ENCODE results near the gene LRBA. TPM values are rescaled to one million over a fixed set of nuclear protein-coding genes. Genes with fewer than 3 reads are reported as not detected.

Gene LRBA
- total RNA-seq, 1 experiment from 2014 or later = 55.3 TPM

- Histone ChIP-seq H2AK5ac (ENCODE audit: insufficient read length, low read length) (no peak overlapping the region), H3K18ac (ENCODE audit: insufficient read length, low read depth, low read length) (no peak overlapping the region), H3K4ac (ENCODE audit: low read depth, low read length) (no peak overlapping the region), H2BK12ac (ENCODE audit: insufficient read length, low read depth, low read length) (no peak overlapping the region), H3K9me3 (ENCODE audit: control insufficient read depth, low read depth, low read length) (no peaks in the 10 kb centered on the region), H2AFZ (ENCODE audit: low read length) (no peak overlapping the region), H3K4me2 (ENCODE audit: insufficient read depth, insufficient read length, low read length) (no peak overlapping the region), H4K5ac (ENCODE audit: insufficient read length, low read depth, low read length) (no peak overlapping the region), H3T11ph (ENCODE audit: low read length) (no peak overlapping the region), H2BK5ac (ENCODE audit: insufficient read length, low read length) (no peak overlapping the region), H2BK120ac (ENCODE audit: low read depth, low read length, poor library complexity, severe bottlenecking) (no peak overlapping the region), H3K23ac (ENCODE audit: insufficient read length, low read depth, low read length) (no peak overlapping the region), H4K8ac (replicated peaks; ENCODE audit: insufficient read length, low read depth, low read length) (no peak overlapping the region), H3K79me1 (ENCODE audit: insufficient read depth, low read depth, low read length, poor library complexity, severe bottlenecking) (no peaks in the 10 kb centered on the region), H3K56ac (ENCODE audit: insufficient read length, low read depth, low read length) (no peak overlapping the region), H3K23me2 (ENCODE audit: insufficient read length, low read depth, low read length, poor library complexity, severe bottlenecking) (no peaks in the 10 kb centered on the region), H3K4me1 (ENCODE audit: insufficient read depth, low read length) (no peaks in the 10 kb centered on the region), H4K91ac (ENCODE audit: insufficient read length, low read depth, low read length) (no peak overlapping the region), H2BK15ac (ENCODE audit: low read depth, low read length) (no peak overlapping the region), H2BK20ac (ENCODE audit: low read depth, low read length, poor library complexity, severe bottlenecking) (no peak overlapping the region), H3K27ac (ENCODE audit: insufficient read length, low read depth, low read length) (no peak overlapping the region), H3K27me3 (ENCODE audit: insufficient read depth, low read length) (no peaks in the 10 kb centered on the region), H3K79me2 (ENCODE audit: insufficient read depth, low read length) (no peaks in the 10 kb centered on the region), H3K14ac (ENCODE audit: insufficient read depth, low read length) (no peak overlapping the region), H4K20me1 (ENCODE audit: control insufficient read depth, insufficient read depth, insufficient read length) (no peaks in the 10 kb centered on the region), H3K9ac (ENCODE audit: extremely low read depth, insufficient read length, low read length) (no peak overlapping the region)
- Mint-ChIP-seq H3K36me3 (ENCODE audit: insufficient read depth in 1 of 3, low read depth in 3 of 3) (peaks cover 0 to 6% (median 0%) of the 10 kb centered on the region in 3 experiments; a peak in 2 of 7 replicates), H3K4me1 (peaks cover 0 to 8% of the 10 kb centered on the region in 2 experiments; a peak in 3 of 4 replicates), H3K27me3 (ENCODE audit: low read depth) (no peaks in the 10 kb centered on the region), H3K27ac (no peak overlapping the region; a peak in 1 of 7 replicates), H3K4me3 (no peak overlapping the region), H3K9me3 (no peaks in the 10 kb centered on the region)
- WGBS (ENCODE audit: extremely low coverage, insufficient read length, low lambda C conversion rate) = no CpG with 5 or more reads among the region's 1 CpG
- TF ChIP-seq, protein P1, sequence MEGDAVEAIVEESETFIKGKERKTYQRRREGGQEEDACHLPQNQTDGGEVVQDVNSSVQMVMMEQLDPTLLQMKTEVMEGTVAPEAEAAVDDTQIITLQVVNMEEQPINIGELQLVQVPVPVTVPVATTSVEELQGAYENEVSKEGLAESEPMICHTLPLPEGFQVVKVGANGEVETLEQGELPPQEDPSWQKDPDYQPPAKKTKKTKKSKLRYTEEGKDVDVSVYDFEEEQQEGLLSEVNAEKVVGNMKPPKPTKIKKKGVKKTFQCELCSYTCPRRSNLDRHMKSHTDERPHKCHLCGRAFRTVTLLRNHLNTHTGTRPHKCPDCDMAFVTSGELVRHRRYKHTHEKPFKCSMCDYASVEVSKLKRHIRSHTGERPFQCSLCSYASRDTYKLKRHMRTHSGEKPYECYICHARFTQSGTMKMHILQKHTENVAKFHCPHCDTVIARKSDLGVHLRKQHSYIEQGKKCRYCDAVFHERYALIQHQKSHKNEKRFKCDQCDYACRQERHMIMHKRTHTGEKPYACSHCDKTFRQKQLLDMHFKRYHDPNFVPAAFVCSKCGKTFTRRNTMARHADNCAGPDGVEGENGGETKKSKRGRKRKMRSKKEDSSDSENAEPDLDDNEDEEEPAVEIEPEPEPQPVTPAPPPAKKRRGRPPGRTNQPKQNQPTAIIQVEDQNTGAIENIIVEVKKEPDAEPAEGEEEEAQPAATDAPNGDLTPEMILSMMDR (conservative IDR thresholded peaks at IDR 0.05) = no peak
- DNase-seq = no peak
These were observed 749.3 kb downstream of the LRBA start for GRCh38 chr4:150265806-150266205.
